HepG2 (cell line): ENCODE measurements around the gene PTPA. TPM values are rescaled to one million over a fixed set of nuclear protein-coding genes. Genes with fewer than 3 reads are reported as not detected.

Experiments used
- BRF2 ChIP-seq: sonication (generic); formaldehyde crosslinking; IDR thresholded peaks from 2 replicates; pipeline ENCODE4 v1.8.1; 2022; ENCODE audit warnings: mild to moderate bottlenecking, missing genetic modification reagents
- EP300 ChIP-seq, 3 experiments: sonication (generic) in 1 of 3; formaldehyde crosslinking in 1 of 3; IDR thresholded peaks; 2 replicates each; pipeline versions ENCODE4 v1.5.1 to v1.6.1; 2011 to 2020; ENCODE audit warnings: low read depth in 2 of 3, low read length in 2 of 3, borderline replicate concordance in 1 of 3, improper control_type of control experiment in 1 of 3, mild to moderate bottlenecking in 1 of 3, missing genetic modification reagents in 1 of 3, moderate library complexity in 1 of 3
- FOXP1 ChIP-seq, 2 experiments: fragments of 450-650 bp in 1 of 2; IDR thresholded peaks; 2 replicates each; pipeline ENCODE4 v1.6.1; 2017 to 2018; ENCODE audit warnings: antibody characterized with exemption in 1 of 2
- IKZF4 ChIP-seq: sonication (generic); formaldehyde crosslinking; IDR thresholded peaks from 2 replicates; pipeline ENCODE4 v1.5.1; 2020; ENCODE audit warnings: borderline replicate concordance, mild to moderate bottlenecking, low read depth, missing genetic modification reagents; ENCODE audit errors: not compliant biosample characterization
- JUND ChIP-seq: sonication (generic); formaldehyde crosslinking; IDR thresholded peaks from 2 replicates; pipeline ENCODE4 v1.8.0; 2022; ENCODE audit warnings: mild to moderate bottlenecking, missing genetic modification reagents
- KLF12 ChIP-seq: sonication (generic); formaldehyde crosslinking; IDR thresholded peaks from 2 replicates; pipeline ENCODE4 v1.4.0; 2020; ENCODE audit warnings: missing genetic modification reagents, borderline replicate concordance
- KLF16 ChIP-seq, 2 experiments: sonication (generic) in 1 of 2; formaldehyde crosslinking in 1 of 2; IDR thresholded peaks; 2 replicates each; pipeline versions ENCODE4 v1.6.1 to v1.8.0; 2016 to 2023; ENCODE audit warnings: missing genetic modification reagents in 2 of 2, missing compliant biosample characterization in 1 of 2
- MAF1 ChIP-seq: sonication (generic); formaldehyde crosslinking; IDR thresholded peaks from 2 replicates; pipeline ENCODE4 v1.5.0; 2020; ENCODE audit warnings: missing genetic modification reagents, borderline replicate concordance
- MBNL3 ChIP-seq: fragments of 250-450 bp; sonication (Bioruptor Pico); conservative IDR thresholded peaks from 2 replicates; pipeline ENCODE4 v1.8.0; 2022; ENCODE audit warnings: mild to moderate bottlenecking, inconsistent platforms
- MIER3 ChIP-seq: IDR thresholded peaks from 2 replicates; pipeline ENCODE4 v1.6.1; 2016; ENCODE audit warnings: missing compliant biosample characterization, borderline replicate concordance
- SAFB2 ChIP-seq: sonication (generic); formaldehyde crosslinking; IDR thresholded peaks from 2 replicates; pipeline ENCODE4 v1.5.1; 2020; ENCODE audit warnings: missing genetic modification reagents, low read depth, mild to moderate bottlenecking, borderline replicate concordance
- TBX2 ChIP-seq: sonication (generic); formaldehyde crosslinking; IDR thresholded peaks from 2 replicates; pipeline ENCODE4 v1.5.0; 2020; ENCODE audit warnings: missing genetic modification reagents, mild to moderate bottlenecking, borderline replicate concordance
- TGIF2 ChIP-seq: IDR thresholded peaks from 2 replicates; pipeline ENCODE4 v1.6.1; 2016; ENCODE audit warnings: control low read depth, missing compliant biosample characterization
- THAP11 ChIP-seq: IDR thresholded peaks from 2 replicates; pipeline ENCODE4 v1.6.1; 2016; ENCODE audit warnings: missing biosample characterization, missing genetic modification reagents
- XBP1 ChIP-seq: sonication (generic); formaldehyde crosslinking; IDR thresholded peaks from 2 replicates; pipeline ENCODE4 v1.5.0; 2020; ENCODE audit warnings: missing genetic modification reagents
- YEATS2 ChIP-seq: sonication (generic); formaldehyde crosslinking; IDR thresholded peaks from 2 replicates; pipeline ENCODE4 v1.4.0; 2020; ENCODE audit warnings: missing genetic modification reagents, borderline replicate concordance
- ZEB1 ChIP-seq: IDR thresholded peaks from 2 replicates; pipeline ENCODE4 v1.6.1; 2012; ENCODE audit warnings: mild to moderate bottlenecking, low read depth, inconsistent platforms; ENCODE audit not compliant: insufficient replicate concordance
- ZFP41 ChIP-seq: sonication (generic); formaldehyde crosslinking; IDR thresholded peaks from 2 replicates; pipeline ENCODE4 v1.4.0; 2020; ENCODE audit warnings: mild to moderate bottlenecking, missing genetic modification reagents, borderline replicate concordance
- ZFP82 ChIP-seq: sonication (generic); formaldehyde crosslinking; IDR thresholded peaks from 2 replicates; pipeline ENCODE4 v1.5.1; 2020; ENCODE audit warnings: mild to moderate bottlenecking, missing genetic modification reagents, borderline replicate concordance
- ZGPAT ChIP-seq: IDR thresholded peaks from 2 replicates; pipeline ENCODE4 v1.6.1; 2016; ENCODE audit warnings: mild to moderate bottlenecking
- ZNF101 ChIP-seq: sonication (generic); formaldehyde crosslinking; IDR thresholded peaks from 2 replicates; pipeline ENCODE4 v1.4.0; 2020; ENCODE audit warnings: mild to moderate bottlenecking, low read depth, missing genetic modification reagents, borderline replicate concordance
- ZNF143 ChIP-seq: sonication (generic); formaldehyde crosslinking; IDR thresholded peaks from 2 replicates; pipeline ENCODE4 v1.4.0; 2020; ENCODE audit warnings: missing genetic modification reagents
- ZNF207 ChIP-seq: fragments of 450-650 bp; IDR thresholded peaks from 2 replicates; pipeline ENCODE4 v1.6.1; 2016; ENCODE audit warnings: antibody characterized with exemption, borderline replicate concordance
- ZNF264 ChIP-seq: sonication (generic); formaldehyde crosslinking; IDR thresholded peaks from 2 replicates; pipeline ENCODE4 v1.4.0; 2020; ENCODE audit warnings: missing genetic modification reagents
- ZNF558 ChIP-seq: sonication (generic); formaldehyde crosslinking; IDR thresholded peaks from 2 replicates; pipeline ENCODE4 v1.9.0; 2022; ENCODE audit warnings: mild to moderate bottlenecking, missing genetic modification reagents, borderline replicate concordance
- ZNF670 ChIP-seq: sonication (generic); formaldehyde crosslinking; IDR thresholded peaks from 2 replicates; pipeline ENCODE4 v1.8.0; 2022; ENCODE audit warnings: mild to moderate bottlenecking, missing genetic modification reagents, borderline replicate concordance
- ZNF674 ChIP-seq: sonication (generic); formaldehyde crosslinking; IDR thresholded peaks from 2 replicates; pipeline ENCODE4 v1.5.0; 2020; ENCODE audit warnings: low read depth, mild to moderate bottlenecking, missing genetic modification reagents
- ZNF740 ChIP-seq: sonication (generic); formaldehyde crosslinking; IDR thresholded peaks from 2 replicates; pipeline ENCODE4 v1.4.0; 2020; ENCODE audit warnings: missing genetic modification reagents
- polyA plus RNA-seq, 8 experiments: library from polyadenylated mRNA; depleted of rRNA in 3 of 8; stranded (reverse) in 7 of 8; unstranded in 1 of 8; fragments of >200 nt; fragmentation: Illumina TruSeq in 4 of 8; extraction: Trizol in 4 of 8; gene quantifications; 2 replicates each; pipeline versions ENCODE4 v1.2.1 to v1.2.3, GENCODE V29; 2011 to 2016; ENCODE audit warnings: low read depth in 4 of 8, missing spikeins in 1 of 8, mixed read lengths in 1 of 8; ENCODE audit not compliant: insufficient read depth in 1 of 8
- total RNA-seq, 5 experiments: library from RNA; depleted of rRNA; stranded (reverse); fragments of >200 nt; fragmentation: Illumina TruSeq; extraction: Trizol; gene quantifications; 2 replicates each; pipeline ENCODE4 v1.2.3, GENCODE V29; 2016; ENCODE audit warnings: low read depth in 1 of 5

PTPA gene
- total and polyA plus RNA-seq, 2 of the 13 experiments (the other 11 are each of a cell fraction or from before 2014, with no cell fraction given) = 79.3 to 105 TPM

GRCh38 chr9:129139233-129139992, 28.2 kb downstream of the PTPA start (continued):
- TF ChIP-seq EP300 (IDR thresholded peaks at IDR 0.05; ENCODE audit: low read depth in 2 of 2, low read length in 2 of 2) = no peak
- no peak for TF ChIP-seq EP300 (CRISPR knock-in tag; IDR thresholded peaks at IDR 0.05; ENCODE audit: borderline replicate concordance)
- no peak for TF ChIP-seq ZNF101
- TF ChIP-seq JUND (CRISPR knock-in tag) = no peak
- TF ChIP-seq ZEB1 = peak; percentile 6
- peak; percentile 59 for TF ChIP-seq THAP11 (CRISPR knock-in tag)
- TF ChIP-seq ZFP41 (CRISPR knock-in tag) = 0 out of 2 replicates have a peak, but pooled peaks have one; percentile 51
- no peak for TF ChIP-seq SAFB2 (CRISPR knock-in tag)
- no peak for TF ChIP-seq IKZF4 (CRISPR knock-in tag)
- TF ChIP-seq ZNF674 (CRISPR knock-in tag) = no peak
- no peak for TF ChIP-seq YEATS2 (CRISPR knock-in tag)
- TF ChIP-seq ZFP82 = no peak
- no peak for TF ChIP-seq MAF1 (CRISPR knock-in tag)
- TF ChIP-seq XBP1 (CRISPR knock-in tag) = no peak
- peak; percentile 55; the same call in 1 of the 2 replicates for TF ChIP-seq TBX2
- no peak; the same call in 1 of the 2 replicates for TF ChIP-seq ZNF670 (CRISPR knock-in tag)
- 0 out of 4 replicates have a peak, but pooled peaks of 1 of the 2 experiments have one; percentile 38 for TF ChIP-seq KLF16 (CRISPR knock-in tag; IDR thresholded peaks at IDR 0.05)
- peak; percentile 60 for TF ChIP-seq TGIF2
- TF ChIP-seq ZNF740 (CRISPR knock-in tag) = no peak
- no peak for TF ChIP-seq ZNF143 (CRISPR knock-in tag)
- peak; percentile 67; the same call in 1 of the 2 replicates for TF ChIP-seq ZNF558 (CRISPR knock-in tag)
- no peak for TF ChIP-seq ZGPAT (CRISPR knock-in tag)
- TF ChIP-seq FOXP1 (IDR thresholded peaks at IDR 0.05) = no peak
- peak; percentile 28; the same call in 1 of the 2 replicates for TF ChIP-seq FOXP1 (CRISPR knock-in tag; IDR thresholded peaks at IDR 0.05)
- no peak for TF ChIP-seq ZNF264 (CRISPR knock-in tag)
- no peak for TF ChIP-seq ZNF207
- TF ChIP-seq MBNL3 = no peak
- no peak for TF ChIP-seq BRF2 (CRISPR knock-in tag)
- TF ChIP-seq KLF12 = no peak
- TF ChIP-seq MIER3 (CRISPR knock-in tag) = no peak; the same call in 1 of the 2 replicates
